ENCODE results near the gene DIP2C.

The DIP2C gene

DNA sequence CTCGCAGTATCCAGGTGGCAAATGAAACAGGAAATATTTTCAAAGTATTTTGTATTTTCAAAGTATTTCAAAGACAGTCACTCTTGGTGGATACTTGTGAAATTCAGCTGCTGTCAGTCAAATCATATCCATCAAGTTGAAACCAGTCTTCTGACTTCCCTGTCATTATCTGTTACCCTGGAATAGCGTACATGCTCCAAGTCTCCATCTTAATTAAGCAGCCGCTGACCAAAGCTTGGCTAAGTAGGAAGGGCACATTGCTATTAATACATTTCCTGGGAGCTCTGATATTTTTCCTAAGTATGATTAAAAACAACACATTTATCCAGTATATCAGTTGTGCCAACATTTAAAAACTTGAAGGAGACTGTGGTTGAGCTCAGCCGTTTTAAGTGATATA lies 442.0 kb downstream of the DIP2C start:
- no peak for DNase-seq

DNA sequence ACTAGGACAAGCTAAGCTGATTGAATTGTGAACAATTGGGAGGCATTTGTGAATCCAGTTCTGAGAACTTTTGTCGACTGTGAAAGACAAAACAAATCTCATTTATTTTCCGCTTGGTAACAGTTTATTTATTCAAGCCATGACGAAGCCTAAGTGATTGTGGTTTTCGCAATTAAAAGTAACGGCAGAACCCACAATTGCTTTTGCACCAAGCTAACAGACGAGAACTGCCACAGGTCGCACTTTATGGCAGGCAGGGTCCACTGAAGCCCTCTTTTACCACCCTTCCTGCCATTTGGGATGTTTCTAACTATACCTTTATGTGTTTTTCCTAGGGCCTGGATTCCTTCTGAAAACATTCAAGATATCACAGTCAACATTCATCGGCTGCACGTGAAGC lies 443.0 kb downstream of the DIP2C start:
- no peak for DNase-seq

DNA sequence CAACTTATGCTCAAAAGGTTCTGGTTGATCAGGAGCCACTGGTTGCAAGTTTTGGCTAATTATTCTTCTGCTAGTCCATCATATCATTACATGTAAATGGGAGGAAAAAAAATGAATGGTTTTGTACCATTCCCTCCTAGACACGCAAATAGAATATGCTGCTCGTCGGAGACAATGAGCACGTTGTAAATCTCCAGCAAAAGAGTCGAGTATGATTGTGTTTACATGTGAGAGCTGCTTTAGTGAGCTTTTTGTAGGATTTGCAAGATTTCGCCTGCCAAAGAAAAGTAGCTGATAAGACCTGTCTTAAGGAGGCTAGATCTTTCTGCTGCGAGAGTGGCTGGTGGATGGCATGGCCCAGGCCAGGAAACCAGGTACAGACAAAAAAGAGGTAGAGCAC lies 445.2 kb downstream of the DIP2C start:
- no peak for DNase-seq

DNA sequence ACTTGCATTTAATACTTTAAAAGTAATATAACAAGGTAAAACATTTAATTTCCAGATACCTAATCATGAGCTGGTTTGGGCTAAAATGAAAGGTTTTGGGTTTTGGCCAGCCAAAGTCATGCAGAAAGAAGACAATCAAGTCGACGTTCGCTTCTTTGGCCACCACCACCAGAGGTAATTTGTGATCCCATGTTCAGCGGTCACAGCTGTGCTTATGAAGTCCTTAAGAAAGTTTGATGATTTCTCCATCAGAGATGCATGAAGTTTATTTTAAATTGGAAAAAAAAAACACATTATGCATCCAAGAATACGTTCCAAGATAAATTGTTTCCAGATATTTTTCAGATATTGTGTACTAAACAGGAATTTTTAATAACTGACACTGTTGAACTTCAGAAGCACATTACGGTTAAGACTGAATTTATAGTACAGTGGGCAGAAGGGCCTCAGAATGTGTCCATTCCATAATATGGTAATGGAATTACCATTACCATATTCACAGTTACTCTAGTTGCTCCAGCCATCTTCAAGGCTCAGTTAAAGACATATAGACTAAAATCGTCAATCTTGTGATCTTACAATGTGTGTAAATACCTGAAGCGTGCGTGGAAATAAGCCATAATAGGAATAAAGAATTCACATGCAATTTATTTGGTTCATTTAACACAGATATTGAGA lies 447.4 kb downstream of the DIP2C start:
- DNase-seq, result no peak

DNA sequence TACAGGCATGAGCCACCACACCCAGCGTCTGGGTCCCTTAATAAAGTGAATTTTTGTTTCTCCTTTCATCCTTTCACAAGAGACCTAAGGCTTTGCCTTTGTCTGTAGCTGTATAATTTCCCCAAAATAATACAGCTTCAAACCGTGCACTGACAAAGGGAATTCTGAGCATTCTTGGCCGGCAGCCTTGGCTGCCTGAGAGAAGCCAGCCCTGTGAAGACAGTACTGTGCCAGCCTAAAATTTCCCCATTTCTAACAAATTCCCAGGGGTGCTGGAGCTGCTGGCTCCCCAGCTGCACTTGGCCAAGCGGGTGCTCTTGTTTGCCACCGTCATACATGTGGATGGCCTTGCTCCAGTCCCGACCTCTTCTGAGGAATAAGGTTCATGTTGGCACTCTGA lies 448.0 kb downstream of the DIP2C start:
- DNase-seq, result no peak

DNA sequence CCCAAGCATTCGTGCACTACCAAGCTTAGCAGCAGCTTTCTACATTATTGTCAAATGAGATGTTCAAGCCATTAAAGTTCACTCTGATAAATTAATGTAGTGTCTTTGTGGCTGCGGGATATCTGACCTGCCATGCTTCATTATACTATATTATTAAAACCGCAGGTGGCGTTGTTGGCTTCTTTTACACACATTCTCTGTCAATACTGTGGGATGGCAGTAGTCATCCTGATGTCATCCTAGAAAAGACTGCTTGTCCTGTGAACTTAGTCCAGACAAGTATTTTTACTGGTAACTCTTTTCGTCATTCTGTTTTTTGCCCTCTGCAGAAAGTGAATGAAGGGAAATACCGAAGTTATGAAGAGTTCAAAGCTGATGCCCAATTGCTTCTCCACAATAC lies 450.4 kb downstream of the DIP2C start:
- DNase-seq, result no peak

DNA sequence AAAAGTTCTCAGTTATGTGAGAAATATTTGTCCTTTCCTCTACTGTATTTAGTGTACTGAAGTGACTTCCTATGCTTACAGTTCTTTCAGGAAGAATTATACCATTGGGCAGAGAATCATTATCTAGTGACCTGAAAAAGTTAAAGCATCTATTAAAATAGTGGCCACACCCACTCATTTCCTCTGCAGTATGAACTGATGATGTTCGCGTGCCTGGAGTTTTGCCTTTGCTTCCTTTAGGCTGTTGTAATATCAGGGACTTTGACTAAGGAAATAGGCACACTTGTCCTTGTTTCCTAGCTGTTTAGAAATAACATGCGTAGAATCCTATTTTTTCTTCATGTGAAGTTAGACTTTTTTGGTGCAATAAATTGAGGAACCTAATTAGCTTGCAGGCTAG lies 453.6 kb downstream of the DIP2C start:
- DNase-seq, result no peak

DNA sequence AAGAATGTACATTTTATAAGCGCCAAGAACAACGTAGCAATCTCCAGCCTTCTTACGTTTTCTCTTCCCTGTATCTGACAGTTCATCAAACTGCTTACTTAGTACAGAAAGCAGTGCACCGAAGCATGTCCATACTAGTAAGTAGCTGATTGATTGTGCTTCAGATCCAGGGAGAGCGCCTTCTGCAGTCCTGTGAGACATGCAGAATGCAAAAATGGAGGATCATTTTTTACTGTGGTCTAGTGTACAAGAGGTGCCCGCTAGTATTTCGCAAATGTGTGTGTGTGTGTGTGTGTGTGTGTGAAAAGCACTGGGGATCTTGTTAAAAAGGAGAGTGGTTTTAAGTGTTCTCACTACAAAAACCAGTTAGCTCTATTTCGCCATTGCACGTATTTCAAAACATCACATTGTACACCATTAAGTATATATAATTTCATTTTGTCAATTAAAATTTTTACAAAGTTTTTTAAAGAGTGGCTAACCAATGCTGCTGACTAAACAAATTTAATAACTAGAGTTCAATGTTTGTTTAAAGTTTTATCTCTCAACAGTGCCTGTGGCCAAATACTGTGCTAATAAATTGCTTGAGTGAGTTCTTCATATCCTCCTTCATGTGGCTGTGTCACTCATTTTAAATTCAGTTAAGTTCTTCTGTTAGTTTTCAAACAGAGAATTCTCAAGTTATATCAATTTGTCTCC lies 454.6 kb downstream of the DIP2C start:
- no peak for DNase-seq

DNA sequence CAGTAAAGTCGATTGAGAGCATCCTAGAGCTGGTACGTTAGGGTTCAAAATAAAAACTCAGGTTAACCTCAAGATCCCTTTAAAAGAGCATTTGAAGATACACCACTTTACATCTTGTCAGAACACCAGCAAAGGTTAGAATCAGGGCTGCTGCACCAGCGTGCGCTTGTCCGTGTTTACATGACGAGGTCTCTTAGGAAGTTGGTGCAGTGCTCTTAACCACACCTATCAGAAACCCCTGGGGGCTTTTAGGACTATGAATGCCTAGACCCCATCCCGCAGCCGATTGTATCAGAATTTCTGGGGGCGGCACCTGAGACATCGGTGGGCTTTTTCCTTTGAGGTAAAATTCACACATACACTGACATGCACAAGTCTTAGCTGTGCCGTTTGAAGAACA lies 456.6 kb downstream of the DIP2C start:
- no peak for DNase-seq

DNA sequence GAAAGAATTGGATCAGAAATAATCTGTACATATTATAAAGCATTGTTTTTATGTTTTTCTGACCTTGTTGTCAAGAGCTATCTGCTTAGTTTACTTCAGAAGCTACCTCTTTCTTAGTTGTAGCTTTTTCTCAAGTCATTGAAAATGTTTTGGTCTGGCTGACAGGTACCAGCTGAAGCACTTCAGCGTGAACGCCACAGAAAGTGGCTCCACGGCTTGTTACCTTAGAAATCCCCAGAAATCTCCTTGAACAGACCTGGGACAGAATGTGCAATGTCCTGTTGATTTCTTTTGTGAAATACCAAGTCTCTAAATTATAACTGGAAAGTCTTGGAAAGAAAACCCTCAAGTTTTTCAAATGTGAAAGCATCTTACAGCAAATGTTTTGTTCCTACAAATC lies 457.4 kb downstream of the DIP2C start:
- DNase-seq, result no peak

DNA sequence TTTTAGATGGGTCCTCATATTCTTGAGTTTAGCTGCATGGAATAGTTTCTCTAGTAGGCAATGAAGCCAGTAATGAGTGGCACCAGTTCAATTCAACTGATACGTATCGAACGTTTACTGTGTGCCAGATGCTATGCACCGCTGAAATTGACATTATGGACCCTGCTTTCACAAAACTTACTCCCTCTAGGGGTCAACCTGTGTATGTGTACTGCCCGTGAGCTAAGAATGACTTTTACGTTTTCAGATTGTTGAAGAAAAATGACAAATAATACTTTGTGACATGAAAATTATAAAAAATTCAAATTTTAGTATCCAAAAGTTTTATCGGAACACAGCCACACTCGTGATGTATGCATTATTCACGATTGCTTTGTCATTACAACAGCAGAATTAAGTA lies 458.7 kb downstream of the DIP2C start:
- peak in 1 of 6 experiments; percentile 23 for DNase-seq

DNA sequence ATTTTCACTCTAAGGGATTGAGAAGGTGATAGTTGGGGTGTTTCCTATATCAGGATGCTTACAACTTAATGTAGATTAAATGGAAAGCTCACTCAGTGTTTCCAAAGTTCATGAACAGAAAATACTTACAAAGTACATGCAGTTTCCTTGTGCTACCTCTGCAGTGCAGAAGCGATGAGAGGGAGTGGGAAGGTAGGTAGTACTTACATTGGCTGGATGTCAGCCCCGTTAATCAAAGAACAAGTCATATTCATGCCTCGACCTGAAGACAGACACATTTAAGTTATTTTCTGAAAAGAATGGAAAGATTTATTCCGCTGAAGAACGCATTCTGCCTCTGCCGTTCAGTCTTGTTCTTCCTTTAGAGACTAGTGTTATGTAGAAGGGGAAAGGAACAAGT lies 461.1 kb downstream of the DIP2C start:
- no peak for DNase-seq

DNA sequence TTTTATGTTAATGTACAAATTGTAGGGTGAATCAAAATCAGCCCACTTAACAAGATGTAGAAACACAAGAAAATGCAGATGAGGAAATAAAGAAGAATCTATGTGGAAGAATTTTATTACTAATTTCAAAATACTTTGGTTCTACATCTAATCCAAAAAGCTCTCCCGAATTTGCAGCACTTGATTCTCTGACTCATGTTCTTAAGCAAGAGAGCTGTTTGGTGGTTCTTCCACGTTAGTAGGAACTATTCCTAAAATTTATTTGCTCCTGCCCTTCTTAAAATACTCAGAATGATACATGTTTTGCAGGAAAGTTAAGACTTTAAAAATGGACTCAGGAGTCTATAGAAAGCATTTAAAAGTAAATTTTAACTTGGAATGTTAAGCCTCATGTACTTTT lies 462.5 kb downstream of the DIP2C start:
- DNase-seq, result no peak

DNA sequence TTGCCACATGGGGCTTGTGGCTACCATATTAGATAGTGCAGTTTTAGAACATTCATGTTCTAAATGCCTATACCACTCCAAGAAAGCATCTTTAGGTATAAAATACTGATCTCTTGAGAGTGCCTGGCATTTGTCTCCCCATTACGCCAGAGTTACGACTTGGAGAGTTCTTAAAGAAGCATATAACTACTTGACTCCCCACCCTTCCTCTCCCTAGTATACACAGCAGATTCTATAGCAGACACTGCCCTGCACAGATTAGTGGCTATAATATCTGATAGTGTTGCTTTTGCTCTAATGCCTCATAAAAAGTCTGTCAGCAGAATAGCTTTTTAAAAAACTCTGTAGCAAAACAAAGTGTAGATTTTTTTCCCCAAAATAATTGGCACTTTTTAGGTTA lies 463.4 kb downstream of the DIP2C start:
- DNase-seq, result no peak

DNA sequence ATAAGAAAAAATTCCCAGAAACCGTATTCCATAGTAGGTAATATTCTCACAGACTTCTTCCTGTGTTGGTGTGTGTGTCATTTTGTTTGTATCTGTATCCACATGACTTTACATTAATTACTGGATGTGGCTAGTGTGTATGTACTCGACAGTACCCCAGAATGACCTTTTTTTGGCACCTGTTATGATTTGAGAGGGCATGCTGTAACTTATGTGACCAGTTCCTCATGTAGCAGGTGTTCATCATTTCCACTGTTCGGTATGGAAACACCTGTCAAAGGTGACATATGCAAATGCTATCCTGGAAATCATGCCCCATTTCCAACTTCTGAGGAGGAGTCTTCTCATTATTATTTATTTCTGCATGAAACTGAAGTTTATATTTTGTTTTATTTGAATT lies 464.9 kb downstream of the DIP2C start:
- DNase-seq, result no peak

Measured in stimulated activated naive CD4-positive, alpha-beta T cell (primary cell).